GM21390 (cell line): Measurements from ENCODE around the gene SLAMF8.

Source experiments
- ATAC-seq: cut with Tn5 transposase; IDR thresholded peaks from one replicate; pipeline ENCODE4 v1.9.1; 2021; ENCODE audit not compliant: unreplicated experiment

Gene SLAMF8

DNA sequence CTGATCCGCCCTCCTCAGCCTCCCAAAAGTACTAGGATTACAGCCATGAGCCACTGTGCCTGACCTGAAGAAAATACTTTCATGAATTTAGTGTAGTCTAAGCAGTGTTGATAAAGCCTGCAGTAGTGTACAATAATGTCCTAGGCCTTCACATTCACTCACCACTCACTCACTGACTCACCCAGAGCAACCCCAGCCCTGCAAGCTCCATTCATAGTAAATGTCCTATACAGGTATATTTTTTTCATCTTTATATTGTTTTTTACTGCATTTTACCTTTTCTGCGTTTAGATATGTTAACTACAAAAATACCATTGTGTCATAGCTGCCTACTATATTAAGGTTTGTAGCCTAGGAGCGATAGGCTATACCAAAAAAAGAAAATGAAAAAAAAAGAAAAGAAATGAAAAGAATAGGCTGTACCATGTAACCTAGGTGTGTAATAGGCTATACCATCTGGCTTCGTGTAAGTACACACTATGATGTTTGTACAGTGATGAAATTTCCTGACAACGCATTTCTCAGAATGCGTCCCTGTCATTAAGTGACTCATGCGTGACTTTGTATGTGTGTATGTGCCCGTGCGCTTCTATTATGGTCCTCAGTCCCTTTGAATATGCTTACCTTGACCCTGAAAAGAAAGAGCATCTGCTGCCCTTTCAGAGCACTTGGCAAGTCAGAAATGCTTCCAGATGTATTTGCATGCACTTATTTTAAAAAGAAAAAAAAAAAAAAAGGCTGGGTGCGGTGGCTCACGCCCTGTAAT lies 9.2 kb upstream of the SLAMF8 start:
- no peak for ATAC-seq

DNA sequence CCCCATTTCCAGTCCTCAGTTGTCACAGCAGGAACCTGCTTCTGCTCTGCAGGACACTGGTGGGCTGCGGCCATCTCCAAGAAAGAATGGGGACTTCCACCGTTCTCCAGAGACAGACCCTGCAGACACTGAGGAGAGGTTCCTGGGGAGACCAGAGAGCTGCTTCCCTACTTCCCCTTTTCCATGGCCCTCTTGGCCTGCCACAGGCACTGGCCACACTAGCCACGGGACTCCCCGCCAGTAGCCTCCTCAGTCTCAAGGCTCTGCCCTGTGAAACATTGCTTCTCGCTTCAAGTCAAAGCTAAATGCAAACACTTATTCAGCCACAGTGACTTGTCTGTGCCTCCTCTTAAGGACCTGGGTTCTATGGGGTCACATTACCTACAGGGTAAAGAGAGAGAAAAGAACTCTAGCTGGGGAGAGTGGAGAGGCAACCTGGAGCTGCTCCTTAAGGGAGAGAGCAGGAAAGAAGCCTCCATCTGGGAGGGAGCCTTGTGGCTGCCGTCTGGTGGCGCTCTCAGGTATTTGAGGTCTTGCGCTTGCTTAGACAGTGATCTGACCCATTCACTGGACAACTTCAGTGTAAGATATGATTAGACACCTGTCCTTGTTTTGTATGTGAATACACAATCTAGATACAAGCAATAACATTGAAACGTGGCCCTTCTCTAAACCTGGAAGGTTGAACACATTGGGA lies 5.4 kb upstream of the SLAMF8 start:
- ATAC-seq = no peak

- no peak for ATAC-seq
These were observed 3.3 kb upstream of the SLAMF8 start for GRCh38 chr1:159823406-159823805.

GRCh38 chr1:159825564-159825963 lies 1.1 kb upstream of the SLAMF8 start:
- no peak for ATAC-seq

DNA sequence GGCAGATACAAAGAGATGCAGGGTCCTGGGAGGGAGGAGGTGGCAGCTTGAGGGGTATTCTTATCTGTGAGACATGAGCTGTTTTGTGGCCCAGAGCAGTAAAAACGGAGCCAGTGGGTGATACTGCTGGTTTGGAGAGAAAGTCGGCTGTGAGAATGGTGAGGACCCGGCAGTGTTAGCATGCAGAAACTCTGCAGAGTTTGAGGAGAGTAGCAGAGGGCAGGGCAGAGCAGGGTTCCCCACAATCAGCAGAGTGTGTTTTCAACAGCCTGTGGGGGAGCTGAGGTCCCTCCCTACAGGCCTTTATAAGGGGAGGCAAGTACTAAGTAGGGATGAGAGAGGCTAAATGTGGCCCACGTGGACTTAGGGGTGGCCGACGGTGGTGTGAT lies 423 bp downstream of the SLAMF8 start:
- no peak for ATAC-seq

- no peak for ATAC-seq
These were observed 876 bp downstream of the SLAMF8 start for GRCh38 chr1:159827549-159827948.

DNA sequence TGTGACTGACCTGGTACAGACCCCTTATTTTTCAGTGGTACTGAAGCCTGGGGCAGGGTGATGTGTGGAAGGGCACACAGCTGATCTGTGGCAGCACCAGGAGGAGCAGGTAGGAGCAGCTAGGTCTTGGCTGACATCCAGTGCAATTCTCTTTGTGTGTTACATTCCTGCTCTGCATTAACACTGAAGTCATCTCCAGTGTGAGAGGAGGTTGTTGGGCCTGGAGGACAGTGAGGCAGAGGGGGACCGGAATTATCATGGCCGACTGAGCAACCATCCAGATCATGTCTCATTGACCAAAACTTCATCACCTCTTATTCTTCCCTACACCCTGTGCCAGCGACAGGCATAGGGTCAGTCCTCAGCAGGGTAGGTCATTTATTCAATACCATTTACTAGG lies 1.5 kb downstream of the SLAMF8 start:
- ATAC-seq = no peak

DNA sequence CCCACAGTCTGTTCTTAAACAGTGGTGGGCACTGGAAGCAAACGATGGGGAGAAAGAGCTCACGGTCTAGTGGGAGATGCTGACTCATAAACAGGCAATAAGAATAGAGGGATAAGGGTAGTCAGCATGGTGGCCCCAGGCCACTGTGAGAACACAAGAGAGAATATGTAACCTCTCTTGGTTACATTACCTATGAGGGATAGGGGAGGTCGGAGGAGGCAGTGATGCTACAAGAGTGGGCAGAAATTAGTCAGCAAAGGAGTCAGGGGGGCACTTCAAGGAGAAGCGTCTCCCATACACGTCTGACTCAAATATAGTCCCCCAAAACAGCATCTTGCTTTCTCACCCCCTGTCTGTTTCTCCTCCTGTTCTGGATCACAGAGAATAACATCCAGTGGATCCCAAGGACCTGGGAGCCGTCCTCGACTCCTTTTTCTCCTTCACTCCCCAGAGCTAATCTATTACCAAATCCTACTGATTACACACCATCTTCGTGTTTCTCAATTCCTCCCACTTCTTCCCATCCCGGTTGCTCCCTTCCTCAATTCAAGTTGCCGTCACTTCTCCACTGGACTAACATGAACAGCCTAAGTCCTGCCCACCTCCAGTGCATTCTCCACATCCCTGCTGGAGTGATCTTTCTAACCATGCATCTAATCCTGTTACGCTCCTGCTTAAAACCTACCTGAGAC lies 2.1 kb downstream of the SLAMF8 start:
- ATAC-seq = no peak

DNA sequence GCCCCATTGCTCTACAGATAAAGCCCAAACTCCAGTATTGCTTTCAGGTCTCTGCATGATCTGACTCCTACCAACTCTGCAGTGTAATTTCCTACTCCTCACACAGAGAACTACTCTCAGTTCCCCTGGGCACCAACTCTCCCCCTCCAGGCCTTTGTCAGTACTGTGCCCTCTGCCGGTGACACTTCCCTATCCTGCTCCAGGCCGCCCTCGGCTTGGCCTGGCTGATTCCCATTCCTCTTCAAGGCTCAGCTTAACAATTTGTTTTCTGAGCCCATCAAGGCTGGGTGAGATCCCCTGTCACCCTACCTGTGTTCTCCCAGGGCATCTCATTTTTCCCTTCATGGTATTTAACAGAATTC lies 2.6 kb downstream of the SLAMF8 start:
- ATAC-seq = peak; percentile 85

DNA sequence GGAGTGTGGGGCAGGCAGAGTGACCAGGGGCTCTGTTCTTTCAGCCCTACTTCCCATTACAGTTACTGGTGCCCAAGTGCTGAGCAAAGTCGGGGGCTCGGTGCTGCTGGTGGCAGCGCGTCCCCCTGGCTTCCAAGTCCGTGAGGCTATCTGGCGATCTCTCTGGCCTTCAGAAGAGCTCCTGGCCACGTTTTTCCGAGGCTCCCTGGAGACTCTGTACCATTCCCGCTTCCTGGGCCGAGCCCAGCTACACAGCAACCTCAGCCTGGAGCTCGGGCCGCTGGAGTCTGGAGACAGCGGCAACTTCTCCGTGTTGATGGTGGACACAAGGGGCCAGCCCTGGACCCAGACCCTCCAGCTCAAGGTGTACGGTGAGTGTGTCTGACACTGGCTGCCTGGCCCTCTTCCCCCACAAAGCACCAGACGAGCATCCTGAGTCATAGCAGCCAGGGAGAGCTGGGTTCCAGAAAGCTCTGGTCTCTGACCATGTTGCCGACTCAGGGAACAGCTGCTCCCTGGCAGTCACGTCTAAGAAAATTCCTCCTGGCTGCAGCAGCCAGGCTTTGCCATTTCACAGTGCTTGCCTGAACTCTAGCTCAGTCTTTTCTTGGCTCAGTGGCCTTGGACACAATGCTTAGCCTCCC lies 3.3 kb downstream of the SLAMF8 start:
- no peak for ATAC-seq

DNA sequence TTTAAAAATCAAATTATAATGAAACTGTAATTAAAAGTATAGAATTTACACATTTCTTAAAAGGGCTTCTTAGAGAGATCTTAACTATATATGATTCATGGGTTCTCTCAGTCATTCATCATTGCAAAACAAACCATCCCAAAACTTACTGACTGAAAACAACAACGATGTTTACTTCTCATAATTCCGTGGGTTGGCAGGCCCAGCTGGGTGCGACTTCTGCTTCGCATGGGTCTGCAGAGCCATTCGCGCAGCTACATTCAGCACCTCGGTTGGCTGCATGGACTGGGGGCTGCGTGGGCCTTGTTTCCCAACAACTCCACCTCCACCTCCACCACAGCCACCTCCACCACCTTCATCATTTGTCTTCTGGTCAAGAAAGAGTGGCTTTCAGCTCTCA lies 4.0 kb downstream of the SLAMF8 start:
- ATAC-seq = no peak

- no peak for ATAC-seq
These were observed 4.9 kb downstream of the SLAMF8 start for GRCh38 chr1:159831412-159832141.

DNA sequence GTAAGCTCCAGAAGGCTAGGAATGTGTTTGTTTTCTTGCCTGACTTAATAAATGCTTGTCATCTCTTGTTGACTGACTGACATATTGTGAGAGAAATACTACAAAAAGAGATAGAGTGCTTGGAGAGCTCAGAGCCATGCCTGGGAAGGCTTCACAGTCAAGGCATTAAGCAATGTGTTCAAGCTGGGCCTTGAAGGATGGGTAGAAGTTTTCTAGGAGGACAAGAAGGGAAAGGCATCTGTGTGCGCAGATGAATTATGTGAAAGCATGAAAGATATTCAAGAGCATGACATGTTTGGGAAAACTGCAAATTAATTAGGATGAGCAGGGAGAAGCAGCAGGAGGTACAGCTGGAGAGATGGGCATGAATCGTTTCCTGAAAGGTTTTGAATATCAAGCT lies 5.6 kb downstream of the SLAMF8 start:
- no peak for ATAC-seq

- ATAC-seq = no peak
These were observed 8.7 kb downstream of the SLAMF8 start for GRCh38 chr1:159835356-159835755.

DNA sequence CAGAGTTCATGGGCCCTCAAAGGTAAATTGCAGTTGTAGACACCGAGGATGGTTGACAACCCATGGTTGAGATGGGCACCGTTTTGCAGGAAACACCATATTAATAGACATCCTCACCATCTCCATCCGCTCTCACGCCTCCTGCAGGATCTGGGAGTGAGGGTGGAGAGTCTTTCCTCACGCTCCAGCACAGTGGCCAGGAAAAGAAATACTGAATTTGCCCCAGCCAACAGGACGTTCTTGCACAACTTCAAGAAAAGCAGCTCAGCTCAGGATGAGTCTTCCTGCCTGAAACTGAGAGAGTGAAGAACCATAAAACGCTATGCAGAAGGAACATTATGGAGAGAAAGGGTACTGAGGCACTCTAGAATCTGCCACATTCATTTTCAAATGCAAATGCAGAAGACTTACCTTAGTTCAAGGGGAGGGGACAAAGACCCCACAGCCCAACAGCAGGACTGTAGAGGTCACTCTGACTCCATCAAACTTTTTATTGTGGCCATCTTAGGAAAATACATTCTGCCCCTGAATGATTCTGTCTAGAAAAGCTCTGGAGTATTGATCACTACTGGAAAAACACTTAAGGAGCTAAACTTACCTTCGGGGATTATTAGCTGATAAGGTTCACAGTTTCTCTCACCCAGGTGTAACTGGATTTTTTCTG lies 9.3 kb downstream of the SLAMF8 start:
- ATAC-seq = no peak

DNA sequence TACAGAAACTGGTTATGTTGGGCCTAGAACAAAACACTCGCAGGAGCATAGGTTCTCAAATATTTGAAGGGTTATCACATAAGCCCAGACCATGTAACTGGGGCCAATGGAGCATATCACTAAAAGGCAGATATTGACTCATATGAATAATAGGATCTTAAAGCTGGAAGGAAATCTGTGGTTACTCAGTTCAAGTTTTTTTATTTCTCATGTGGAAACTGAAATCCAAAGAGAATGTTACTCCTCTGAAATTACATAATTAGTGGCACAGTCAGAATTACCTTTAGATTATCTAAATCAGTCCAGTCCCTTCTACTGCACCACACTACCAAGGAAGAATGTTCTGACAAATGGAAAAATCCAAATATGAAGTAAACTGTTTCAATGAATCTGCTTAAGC lies 12.0 kb downstream of the SLAMF8 start:
- peak; percentile 66 for ATAC-seq

DNA sequence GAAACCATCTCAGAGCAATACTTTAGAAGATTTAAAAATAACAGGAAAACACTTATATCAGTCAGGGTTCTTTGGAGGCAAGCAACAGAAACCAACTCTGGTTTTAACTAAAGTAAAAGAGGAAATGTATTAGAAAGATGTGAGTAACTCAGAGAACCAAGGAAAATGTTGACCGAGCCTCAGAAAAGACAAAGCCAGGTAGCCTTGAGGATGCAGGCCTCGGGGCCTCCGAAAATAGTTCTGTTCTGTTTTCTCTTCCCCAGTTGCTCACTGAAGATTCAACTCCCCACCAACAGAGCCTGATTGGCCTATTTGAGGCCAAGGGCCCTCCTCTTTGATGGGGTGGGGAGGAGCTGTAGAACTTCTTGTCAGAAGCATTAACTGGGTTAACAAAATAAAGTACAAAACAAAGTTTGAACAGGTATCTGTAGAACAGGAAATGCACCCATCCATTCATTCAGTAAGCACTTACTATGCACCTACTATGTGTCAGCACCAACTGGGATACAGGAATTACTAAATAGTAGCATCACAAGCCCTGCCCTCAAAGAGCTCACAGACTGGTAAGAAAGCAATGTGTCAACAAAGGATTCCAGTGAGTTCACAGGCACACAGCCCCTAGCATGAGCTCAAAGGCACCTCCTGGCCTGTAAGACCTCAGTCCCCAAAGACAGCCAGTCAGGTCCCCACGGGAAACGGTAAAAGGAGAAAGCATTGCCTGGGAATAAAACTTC lies 12.6 kb downstream of the SLAMF8 start:
- ATAC-seq = peak; percentile 72

- no peak for ATAC-seq
These were observed 15.1 kb downstream of the SLAMF8 start for GRCh38 chr1:159841749-159842148.

DNA sequence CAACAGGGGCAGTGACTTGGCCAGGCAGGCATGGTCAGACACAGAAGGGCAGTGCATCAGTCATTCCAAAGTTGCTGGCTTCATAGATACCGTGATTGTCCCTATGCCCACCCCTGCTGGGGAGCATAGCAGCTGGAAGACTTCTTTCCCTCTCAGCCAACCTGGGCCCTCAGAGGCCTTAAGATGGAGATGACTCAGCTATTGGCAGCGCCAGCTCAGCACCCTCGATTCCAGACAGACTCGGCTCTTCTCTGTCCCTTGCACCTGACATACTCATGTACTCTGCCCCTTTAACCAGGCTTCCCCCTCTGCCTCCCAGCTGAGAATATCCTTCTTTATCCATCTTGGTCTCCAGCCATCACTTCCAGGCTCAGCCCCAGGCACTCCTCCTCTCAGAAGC lies 16.8 kb downstream of the SLAMF8 start:
- no peak for ATAC-seq
